22Rv1 (cell line): ENCODE results near the gene SHISA4.

Experiments used
- CTCF ChIP-seq: fragments of 450-650 bp; IDR thresholded peaks from 2 replicates; pipeline ENCODE4 v1.5.1; 2017; ENCODE audit warnings: mild to moderate bottlenecking
- ZFX ChIP-seq: fragments of 450-650 bp; IDR thresholded peaks from 2 replicates; pipeline ENCODE4 v1.6.1; 2017; ENCODE audit warnings: antibody characterized with exemption, borderline replicate concordance

DNA sequence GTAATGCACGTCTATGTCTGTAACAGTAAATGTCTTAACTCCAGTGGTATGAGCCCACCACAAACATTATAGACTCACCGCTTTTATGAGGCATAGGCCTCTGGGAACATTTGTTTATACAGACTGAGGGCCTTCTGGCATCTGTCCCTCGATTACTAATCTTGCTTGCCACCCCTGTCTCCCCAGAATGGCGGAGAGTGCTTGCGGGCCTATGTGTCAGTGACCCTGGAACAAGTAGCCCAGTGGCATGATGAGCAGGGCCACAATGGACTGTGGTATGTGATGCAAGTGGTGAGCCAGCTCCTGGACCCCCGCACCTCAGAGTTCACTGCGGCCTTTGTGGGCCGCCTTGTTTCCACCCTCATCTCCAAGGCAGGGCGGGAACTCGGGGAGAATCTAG lies 18.3 kb upstream of the SHISA4 start:
- TF ChIP-seq CTCF (no peak), ZFX (no peak)
